IMR-90 (cell line): ENCODE measurements around the gene GSKIP. TPM values are rescaled to one million over a fixed set of nuclear protein-coding genes. Genes with fewer than 3 reads are reported as not detected.
"Not testable (repeated sequence)": the region's sequence is repeated elsewhere in the genome, so short reads cannot be mapped to it uniquely, and the experiment has no call there.

Source experiments
- ATAC-seq: fragments of 200-7000 bp; cut with Tn5 transposase; 2 replicates; pipeline ENCODE4 v1.9.1; 2020; ENCODE audit warnings: low read depth, mild to moderate bottlenecking, moderate library complexity
- BruUV-seq: library from RNA; stranded (reverse); fragments of 400-500 nt; replicated peaks from 2 replicates; lab custom pipeline; 2021; lab: Mats Ljungman, UMichigan
- CTCF ChIA-PET: fragments of 300-600 bp; formaldehyde crosslinking; extraction: SDS; loops from one replicate; lab custom pipeline; 2021; ENCODE audit warnings: antibody characterized with exemption; lab: Yijun Ruan, JAX
- POLR2A ChIA-PET: fragments of 300-600 bp; sonication (Branson Sonifier 250); formaldehyde crosslinking; loops from one replicate; lab custom pipeline; 2022; ENCODE audit warnings: antibody characterized with exemption; ENCODE audit not compliant: unreplicated experiment; lab: Charles Lee
- DNase-seq: peaks from one replicate; pipeline ENCODE4 v3.0.0; 2013
- H2AFZ ChIP-seq: replicated peaks from 2 replicates; pipeline ENCODE3; 2013; ENCODE audit warnings: low read length, mild to moderate bottlenecking; ENCODE audit not compliant: poor library complexity
- H2AK5ac ChIP-seq: 2 replicates; pipeline ENCODE4 v1.6.1; 2013; ENCODE audit warnings: low read depth, low read length, inconsistent platforms
- H2AK9ac ChIP-seq: replicated peaks from 2 replicates; pipeline ENCODE3; 2013; ENCODE audit warnings: mild to moderate bottlenecking, low read depth, low read length, moderate library complexity; ENCODE audit not compliant: poor library complexity
- H2BK120ac ChIP-seq: 2 replicates; pipeline ENCODE4 v1.6.1; 2013; ENCODE audit warnings: low read depth, low read length, inconsistent platforms
- H2BK15ac ChIP-seq: 3 replicates; pipeline ENCODE4 v1.6.1; 2013; ENCODE audit warnings: low read depth, low read length, inconsistent platforms
- H2BK20ac ChIP-seq: 2 replicates; pipeline ENCODE4 v1.6.1; 2013; ENCODE audit warnings: low read depth, mild to moderate bottlenecking, inconsistent platforms, low read length, moderate library complexity
- H2BK5ac ChIP-seq: 2 replicates; pipeline ENCODE4 v1.6.1; 2013; ENCODE audit warnings: mild to moderate bottlenecking, low read depth, low read length, inconsistent platforms; ENCODE audit not compliant: poor library complexity, severe bottlenecking
- H3K14ac ChIP-seq: replicated peaks from 2 replicates; pipeline ENCODE4 v1.6.1; 2013; ENCODE audit warnings: low read depth, low read length, inconsistent platforms
- H3K18ac ChIP-seq: 2 replicates; pipeline ENCODE4 v1.6.1; 2013; ENCODE audit warnings: low read depth, low read length, control low read depth
- H3K23ac ChIP-seq: 2 replicates; pipeline ENCODE4 v1.6.1; 2013; ENCODE audit warnings: low read depth, low read length, inconsistent platforms
- H3K27ac ChIP-seq: 2 replicates; pipeline ENCODE4 v1.5.1; 2013; ENCODE audit warnings: mild to moderate bottlenecking, control low read depth, low read length; ENCODE audit not compliant: insufficient read depth
- H3K27me3 ChIP-seq: 2 replicates; pipeline ENCODE4 v1.6.1; 2013; ENCODE audit warnings: low read length; ENCODE audit not compliant: control insufficient read depth, insufficient read depth
- H3K36me3 ChIP-seq: 2 replicates; pipeline ENCODE4 v1.6.1; 2013; ENCODE audit warnings: low read length, mixed read lengths; ENCODE audit not compliant: control insufficient read depth, insufficient read depth
- H3K4ac ChIP-seq: 2 replicates; pipeline ENCODE4 v1.6.1; 2013; ENCODE audit warnings: low read depth, low read length, inconsistent platforms
- H3K4me1 ChIP-seq: 2 replicates; pipeline ENCODE4 v1.6.1; 2013; ENCODE audit warnings: low read length, mixed read lengths; ENCODE audit not compliant: control insufficient read depth, insufficient read depth
- H3K4me2 ChIP-seq: 2 replicates; pipeline ENCODE4 v1.6.1; 2013; ENCODE audit warnings: low read depth, mild to moderate bottlenecking, control low read depth, low read length, moderate library complexity
- H3K4me3 ChIP-seq: 2 replicates; pipeline ENCODE4 v1.5.1; 2013; ENCODE audit warnings: low read depth, mild to moderate bottlenecking, control low read depth, low read length, moderate library complexity; ENCODE audit not compliant: insufficient read depth
- H3K56ac ChIP-seq: 2 replicates; pipeline ENCODE4 v1.6.1; 2013; ENCODE audit warnings: low read length, inconsistent platforms; ENCODE audit not compliant: insufficient read depth; ENCODE audit errors: extremely low read depth
- H3K79me1 ChIP-seq, 2 experiments: 2 replicates each; pipeline ENCODE4 v1.6.1; 2013; ENCODE audit warnings: low read length in 2 of 2, inconsistent platforms in 1 of 2, low read depth in 1 of 2
- H3K9ac ChIP-seq: 2 replicates; pipeline ENCODE4 v1.6.1; 2013; ENCODE audit warnings: low read depth, low read length, control low read depth
- H3K9me1 ChIP-seq: 2 replicates; pipeline ENCODE4 v1.6.1; 2013; ENCODE audit warnings: low read length, inconsistent platforms; ENCODE audit not compliant: insufficient read depth
- H3K9me3 ChIP-seq: 2 replicates; pipeline ENCODE4 v1.6.1; 2013; ENCODE audit warnings: low read length; ENCODE audit not compliant: control insufficient read depth, insufficient read depth
- H4K20me1 ChIP-seq: 2 replicates; pipeline ENCODE4 v1.6.1; 2013; ENCODE audit warnings: low read length, inconsistent platforms; ENCODE audit not compliant: insufficient read depth
- H4K5ac ChIP-seq: 2 replicates; pipeline ENCODE4 v1.6.1; 2013; ENCODE audit warnings: mild to moderate bottlenecking, low read depth, low read length, control low read depth
- H4K8ac ChIP-seq, 2 experiments: 2 replicates each; pipeline ENCODE4 v1.6.1; 2013; ENCODE audit warnings: low read depth in 2 of 2, low read length in 2 of 2, control low read depth in 1 of 2, inconsistent platforms in 1 of 2
- H4K91ac ChIP-seq: 2 replicates; pipeline ENCODE4 v1.6.1; 2013; ENCODE audit warnings: low read depth, low read length, inconsistent platforms; ENCODE audit not compliant: insufficient read depth
- BHLHE40 ChIP-seq: fragments of 150-350 bp; IDR thresholded peaks from 2 replicates; pipeline ENCODE4 v1.6.1; 2016; ENCODE audit warnings: mild to moderate bottlenecking, low read depth, low read length
- CEBPB ChIP-seq: IDR thresholded peaks from 2 replicates; pipeline ENCODE4 v1.6.1; 2012; ENCODE audit warnings: low read depth, low read length, improper control_type of control experiment
- CTCF ChIP-seq: conservative IDR thresholded peaks from 2 replicates; pipeline ENCODE4 v1.5.1; 2012; ENCODE audit warnings: mild to moderate bottlenecking, low read depth, low read length, improper control_type of control experiment
- FOS ChIP-seq: fragments of 150-350 bp; IDR thresholded peaks from 2 replicates; pipeline ENCODE4 v1.6.1; 2016; ENCODE audit warnings: low read depth, low read length
- MXI1 ChIP-seq: IDR thresholded peaks from 2 replicates; pipeline ENCODE4 v1.6.1; 2012; ENCODE audit warnings: low read depth, mild to moderate bottlenecking, low read length, moderate library complexity, borderline replicate concordance
- RAD21 ChIP-seq: IDR thresholded peaks from 2 replicates; pipeline ENCODE4 v1.6.1; 2012; ENCODE audit warnings: low read length, improper control_type of control experiment
- WGBS, 2 experiments: methylation state at CpG; one replicate each; pipeline versions ENCODE4 v1.1.5 to v1.1.7; 2013; ENCODE audit warnings: missing lambda C conversion rate in 2 of 2; ENCODE audit not compliant: insufficient read length in 1 of 2; ENCODE audit errors: extremely low coverage in 2 of 2; 5-methylcytosine and 5-hydroxymethylcytosine counted together
- dilution Hi-C: fragments of 300-500 bp; cut with HindIII; formaldehyde crosslinking; loops from one replicate; pipeline ENCODE4 v1.14.3; 2018; ENCODE audit warnings: low sequenced_read_pairs; ENCODE audit not compliant: unreplicated experiment
- in situ Hi-C: fragments of 300-500 bp; cut with MboI; formaldehyde crosslinking; loops from 3 replicates; pipeline ENCODE4 v1.14.3; 2019; ENCODE audit warnings: low sequenced_read_pairs, inconsistent platforms, mixed read lengths
- intact Hi-C: fragments of 100-400 bp; cut with micrococcal nuclease; formaldehyde crosslinking; loops from 2 replicates; pipeline ENCODE4 v1.10.0; 2022
- polyA plus RNA-seq, 3 experiments: library from polyadenylated mRNA; depleted of rRNA; stranded (reverse); fragments of >200 nt; gene quantifications; 2 replicates each; pipeline ENCODE4 v1.2.3, GENCODE V29; 2012; ENCODE audit warnings: low replicate concordance in 1 of 3
- total RNA-seq: library from RNA; depleted of rRNA; stranded (reverse); fragments of >200 nt; gene quantifications from 2 replicates; pipeline ENCODE4 v1.2.3, GENCODE V29; 2012

GSKIP gene
- total and polyA plus RNA-seq, 2 of the 4 experiments (the other 2 are of a cell fraction), result 11.7 to 22.0 TPM

GRCh38 chr14:96345669-96346068 is 17.7 kb upstream of the GSKIP start:
- Histone ChIP-seq H2BK15ac (no peak overlapping the region), H4K8ac (no peak overlapping the region), H3K79me1 (peaks cover 20 to 29% of the 10 kb centered on the region in 2 experiments; a peak in 3 of 4 replicates), H3K36me3 (peaks cover 2% of the 10 kb centered on the region), H2AK9ac (no peak overlapping the region), H2BK5ac (no peak overlapping the region), H3K4me2 (no peak overlapping the region), H3K14ac (no peak overlapping the region), H3K23ac (no peak overlapping the region), H4K91ac (no peak overlapping the region), H3K27me3 (no peaks in the 10 kb centered on the region), H3K9ac (no peak overlapping the region), H4K20me1 (peaks cover 7% of the 10 kb centered on the region; the same call in 1 of the 2 replicates), H3K4me3 (no peak overlapping the region), H2AK5ac (no peak overlapping the region), H3K56ac (no peak overlapping the region), H3K9me1 (peaks cover 3% of the 10 kb centered on the region; the same call in 1 of the 2 replicates), H3K9me3 (no peaks in the 10 kb centered on the region), H2BK120ac (no peak overlapping the region), H2AFZ (no peak overlapping the region), H3K27ac (no peak overlapping the region), H3K4me1 (no peaks in the 10 kb centered on the region), H3K4ac (no peak overlapping the region), H4K5ac (no peak overlapping the region), H3K18ac (no peak overlapping the region), H2BK20ac (no peak overlapping the region)
- no TSS peak for BruUV-seq
- ATAC-seq, result no peak
- in situ Hi-C loops (no loop called here), dilution Hi-C loops (no loop called here), intact Hi-C loops (no loop called here)
- no peak for DNase-seq
- POLR2A ChIA-PET, result no interaction called here
- no peak for TF ChIP-seq MXI1
- TF ChIP-seq CEBPB, result no peak
- no peak for TF ChIP-seq CTCF
- TF ChIP-seq BHLHE40, result no peak
- TF ChIP-seq RAD21, result no peak
- TF ChIP-seq FOS, result no peak
- WGBS, 2 experiments, result no CpG with 5 or more reads among the region's 2 CpGs
- CTCF ChIA-PET, result no interaction called here

- H2BK120ac ChIP-seq, H3K9me3 ChIP-seq, H2BK5ac ChIP-seq, H3K23ac ChIP-seq, H2AK9ac ChIP-seq, H3K36me3 ChIP-seq, H3K56ac ChIP-seq, dilution Hi-C loops, intact Hi-C loops, H3K4me3 ChIP-seq, ATAC-seq, H4K5ac ChIP-seq, H3K9ac ChIP-seq, H3K18ac ChIP-seq, H3K27ac ChIP-seq, POLR2A ChIA-PET, H3K9me1 ChIP-seq, in situ Hi-C loops, H3K4me2 ChIP-seq, H3K4ac ChIP-seq, H2BK20ac ChIP-seq, BruUV-seq, H3K14ac ChIP-seq, H2BK15ac ChIP-seq, H3K27me3 ChIP-seq, H2AFZ ChIP-seq, H3K4me1 ChIP-seq, CTCF ChIA-PET, H4K8ac ChIP-seq, DNase-seq, H4K91ac ChIP-seq, H2AK5ac ChIP-seq: not testable (repeated sequence)
- Histone ChIP-seq H4K20me1 (peaks cover 16% of the 10 kb centered on the region; the same call in 1 of the 2 replicates), H3K79me1 (peaks cover 21 to 38% of the 10 kb centered on the region in 2 experiments; a peak in 3 of 4 replicates)
- no CpG with 5 or more reads among the region's 2 CpGs for WGBS, 2 experiments
Observed at GRCh38 chr14:96347957-96348356, 15.4 kb upstream of the GSKIP start.
